Bone marrow (tissue), 2 donors: Measurements from ENCODE around the gene CCNY.

Experiments used
- DNase-seq, 2 donors: peaks; one replicate each; lab custom pipeline; 2025; lab: John Stamatoyannopoulos, UW

Gene CCNY

DNA sequence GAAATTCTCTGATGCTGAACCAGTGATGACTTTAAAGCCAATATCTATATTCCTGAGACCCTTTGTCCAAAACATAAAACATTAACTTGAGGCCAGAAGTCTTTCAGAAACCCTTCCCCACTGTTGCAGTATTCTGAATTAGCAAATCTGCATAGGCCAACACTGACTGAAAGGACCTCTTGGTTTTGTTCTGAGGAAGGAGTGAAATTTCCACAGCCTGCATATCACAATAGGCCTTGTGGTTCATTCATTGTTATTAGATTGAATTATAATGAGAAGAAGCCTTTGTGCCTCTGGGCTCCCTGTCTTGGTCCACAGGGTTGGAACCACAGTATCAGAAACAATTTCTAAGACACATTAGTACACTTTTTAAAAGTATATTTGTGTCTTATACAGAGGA lies 90.3 kb downstream of the CCNY start:
- DNase-seq, result no peak

DNA sequence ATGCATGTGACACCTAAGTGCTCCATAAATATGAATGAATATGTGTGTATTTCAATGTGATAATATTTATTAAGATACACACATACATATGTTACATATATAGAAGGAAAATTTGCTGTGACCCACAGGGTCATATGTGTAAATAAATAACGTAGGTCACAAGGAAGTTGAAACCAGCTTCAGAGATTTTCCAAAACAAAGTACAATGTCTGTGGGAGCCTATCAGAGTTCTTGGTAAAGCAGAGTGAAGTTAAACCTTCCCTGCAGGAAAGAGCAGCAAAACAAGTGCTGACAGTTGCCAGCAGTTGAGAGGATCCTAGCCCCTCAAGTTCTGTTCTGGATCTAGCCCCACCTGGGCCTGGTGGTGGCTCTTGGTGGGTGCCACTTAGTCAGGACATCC lies 91.2 kb downstream of the CCNY start:
- DNase-seq, result no peak

DNA sequence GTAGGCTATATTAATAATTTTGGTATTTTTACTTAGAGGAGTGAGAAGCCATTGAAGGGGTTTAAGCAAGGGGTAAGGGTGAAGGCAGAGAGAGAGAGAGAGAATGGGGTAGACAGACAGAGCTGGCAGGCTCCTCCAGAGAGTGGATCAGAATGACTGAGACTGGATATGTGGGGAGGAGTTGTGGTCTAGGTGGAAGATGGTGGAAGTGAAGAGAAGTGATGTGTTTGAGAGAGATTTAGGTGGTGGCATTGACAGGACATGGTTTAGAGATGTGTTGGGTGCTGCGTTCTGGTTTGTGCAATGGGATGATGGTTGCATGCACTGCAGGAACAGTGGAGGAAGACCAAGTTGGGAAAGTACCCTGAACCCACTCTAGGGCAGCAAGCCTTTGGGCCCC lies 92.2 kb downstream of the CCNY start:
- DNase-seq, result no peak

GRCh38 chr10:35432781-35433338 lies 96.6 kb downstream of the CCNY start:
- no peak for DNase-seq

DNA sequence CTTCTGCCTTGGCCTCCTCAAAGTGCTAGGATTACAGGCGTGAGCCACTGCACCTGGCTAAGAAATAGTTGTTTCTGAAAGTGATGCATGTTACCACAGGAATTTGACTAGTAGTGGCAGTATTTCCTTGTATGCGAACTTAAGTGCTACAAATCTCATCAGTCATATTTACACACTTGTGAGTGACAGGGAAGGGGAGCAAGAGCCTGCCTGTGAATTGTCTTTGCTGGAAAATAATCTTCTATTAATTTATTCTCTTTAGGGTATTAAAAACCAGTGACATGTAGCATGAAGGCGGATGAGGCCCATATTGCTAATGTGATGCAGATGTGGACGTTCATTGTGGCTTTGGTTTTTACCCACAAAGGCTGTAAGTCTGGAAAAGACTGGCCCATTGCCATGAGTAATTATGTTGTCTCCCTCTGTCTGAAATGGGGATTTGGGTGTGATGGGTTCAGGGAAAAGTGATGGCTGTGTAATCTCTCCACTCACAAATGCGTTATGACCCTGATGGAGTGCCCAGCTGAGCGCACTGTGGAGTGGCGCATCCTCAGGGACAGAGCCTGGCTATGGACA lies 97.6 kb downstream of the CCNY start:
- DNase-seq, result no peak

- no peak for DNase-seq
Measured at GRCh38 chr10:35434533-35434932, 98.2 kb downstream of the CCNY start.

DNA sequence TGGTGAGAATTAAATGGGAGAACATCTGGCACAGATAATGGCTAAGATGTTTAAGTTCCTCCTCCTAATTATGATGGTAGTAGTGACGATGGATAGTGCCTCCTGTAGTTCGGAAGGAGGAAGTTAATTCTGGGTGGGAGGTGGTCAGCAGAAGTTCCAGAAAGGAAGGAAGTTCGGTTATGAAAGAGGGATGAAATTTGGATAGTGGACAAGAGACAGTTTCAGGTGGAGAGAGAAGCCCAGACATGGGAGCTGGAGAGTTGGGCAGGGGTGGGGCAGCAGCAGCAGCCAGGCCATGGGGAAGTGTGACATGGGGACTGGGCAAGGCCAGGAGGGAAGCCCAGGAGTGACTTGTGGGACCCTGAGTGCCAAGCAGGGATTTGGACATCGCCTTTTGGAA lies 99.5 kb downstream of the CCNY start:
- no peak for DNase-seq

DNA sequence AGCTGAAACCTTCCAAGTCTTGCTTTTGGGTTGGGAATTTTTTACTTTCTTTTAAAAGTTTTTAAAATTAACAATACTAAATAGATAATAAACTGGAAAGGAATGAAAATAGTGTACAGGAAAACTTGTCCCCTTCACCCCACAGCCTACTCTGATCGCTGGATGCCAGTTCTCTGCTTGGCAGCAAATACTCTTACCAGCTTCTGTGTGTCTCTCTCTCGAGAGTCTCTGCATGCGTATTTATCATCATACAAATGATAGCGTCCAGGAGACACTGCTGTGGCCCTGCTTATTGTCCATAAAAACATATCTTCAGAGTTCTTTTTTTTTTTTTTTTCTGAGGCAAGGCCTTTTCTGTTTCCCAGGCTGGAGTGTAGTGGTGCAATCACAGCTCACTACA lies 101.5 kb downstream of the CCNY start:
- no peak for DNase-seq

DNA sequence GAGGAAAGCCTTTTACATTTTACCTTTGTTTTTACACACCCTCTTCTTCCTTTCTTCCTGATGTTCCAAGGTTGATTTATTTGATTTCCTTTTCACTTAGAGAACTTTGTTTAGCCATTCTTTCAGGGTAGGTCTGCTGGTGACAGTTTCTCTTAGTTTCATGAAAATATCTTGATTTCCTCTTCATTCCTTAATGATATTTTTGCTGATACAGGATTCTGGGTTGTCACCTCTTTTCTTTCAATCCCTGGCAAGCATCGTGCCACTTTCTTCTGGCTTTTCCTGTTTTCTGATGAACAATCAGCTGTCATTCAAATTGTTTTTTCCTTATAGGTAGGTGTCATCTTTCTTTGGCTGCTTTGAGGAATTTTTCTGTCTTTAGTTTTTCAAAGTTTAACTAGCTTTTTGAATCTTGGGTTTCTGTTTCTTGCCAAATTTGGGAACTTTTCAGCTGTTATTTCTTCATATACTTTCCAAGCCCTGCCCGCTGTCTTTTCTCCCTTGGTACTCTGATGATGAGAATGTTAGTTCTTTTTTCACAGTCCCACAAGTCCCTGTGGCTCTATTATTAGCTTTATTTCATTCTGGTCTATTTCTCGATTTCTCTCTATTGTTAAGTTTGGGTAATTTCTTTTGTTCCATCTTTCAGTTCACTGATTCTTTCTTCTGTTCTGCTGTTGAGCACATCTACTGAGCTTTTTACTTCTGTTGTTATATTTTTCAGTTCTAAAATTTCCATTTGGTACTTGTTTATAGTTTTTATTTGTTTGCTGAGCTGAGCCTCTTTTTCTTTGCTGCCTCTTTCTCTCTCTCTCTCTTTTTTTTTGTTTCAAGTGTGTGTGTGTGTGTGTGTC lies 102.6 kb downstream of the CCNY start:
- no peak for DNase-seq

- no peak for DNase-seq
Measured at GRCh38 chr10:35440016-35440415, 103.7 kb downstream of the CCNY start.

GRCh38 chr10:35442028-35442427 lies 105.7 kb downstream of the CCNY start:
- no peak for DNase-seq

DNA sequence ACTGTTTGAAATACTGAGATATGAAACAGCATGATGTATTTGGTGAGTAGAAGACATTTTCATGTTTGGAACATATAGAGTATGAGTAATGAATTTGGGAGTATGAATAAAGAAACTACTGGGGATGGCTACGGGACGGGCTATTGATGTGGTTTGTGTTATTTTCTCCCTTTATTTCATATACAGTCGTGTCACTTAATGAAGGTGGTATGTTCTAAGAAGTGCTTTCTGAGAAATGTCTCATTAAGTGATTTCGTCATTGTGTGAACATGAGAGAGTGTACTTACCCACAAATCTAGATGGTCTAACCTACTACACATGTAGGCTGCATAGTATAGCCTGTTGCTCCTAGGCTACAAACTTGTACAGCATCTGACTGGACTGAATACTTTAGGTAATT lies 106.3 kb downstream of the CCNY start:
- DNase-seq, result no peak

DNA sequence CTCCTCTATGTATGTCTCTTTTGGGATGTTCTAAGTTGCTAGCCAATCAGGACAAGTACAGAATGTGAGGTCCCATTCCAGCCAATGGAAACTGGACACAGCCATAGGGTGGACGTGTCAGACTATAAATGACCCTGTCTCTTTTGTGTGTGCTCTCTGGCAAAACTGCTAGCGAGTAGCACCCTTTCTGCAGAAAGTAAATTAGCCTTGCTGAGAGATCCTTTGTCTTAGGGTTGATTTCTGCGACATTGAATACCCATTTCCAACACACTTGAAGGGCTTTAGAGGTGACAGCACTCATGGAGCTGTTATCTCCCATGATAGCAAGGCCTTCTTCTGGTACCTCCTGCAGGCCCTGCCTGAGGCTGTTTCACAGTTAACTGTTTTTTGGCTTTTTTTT lies 107.5 kb downstream of the CCNY start:
- no peak for DNase-seq

DNA sequence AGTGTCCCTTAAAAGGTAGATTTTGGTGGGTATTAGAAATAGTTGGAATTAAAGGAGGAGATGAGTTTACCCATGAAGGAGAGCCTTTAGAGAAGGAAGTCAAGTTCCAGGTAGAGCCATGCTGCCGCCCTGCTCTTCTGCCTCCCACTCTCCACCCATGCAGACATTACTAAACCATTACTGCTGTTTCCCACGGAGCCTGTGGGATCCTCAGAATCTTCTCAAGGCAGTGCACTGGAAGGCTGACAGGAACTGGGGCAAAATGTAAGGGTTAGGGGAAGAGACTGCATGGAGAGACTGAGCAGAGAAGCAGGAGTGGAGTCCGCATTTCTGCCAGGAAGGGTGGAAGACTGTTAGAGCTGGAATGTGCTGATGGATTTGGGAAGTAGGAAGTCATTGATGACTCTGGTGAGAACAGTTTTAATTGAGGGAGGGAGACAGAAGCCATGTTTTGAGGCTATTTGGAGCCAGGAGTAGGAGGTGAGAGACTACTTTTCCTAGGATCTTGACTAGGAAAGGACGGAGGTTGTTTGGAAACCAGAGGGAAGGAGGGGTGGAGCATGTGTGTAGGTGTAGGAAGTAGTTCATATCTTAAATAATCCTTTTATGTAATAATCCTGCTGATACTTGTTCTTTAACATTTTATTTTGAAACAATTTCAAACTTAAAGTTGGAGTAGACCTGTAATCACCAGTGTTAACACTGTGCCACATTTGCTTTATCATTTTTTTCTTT lies 109.0 kb downstream of the CCNY start:
- no peak for DNase-seq

DNA sequence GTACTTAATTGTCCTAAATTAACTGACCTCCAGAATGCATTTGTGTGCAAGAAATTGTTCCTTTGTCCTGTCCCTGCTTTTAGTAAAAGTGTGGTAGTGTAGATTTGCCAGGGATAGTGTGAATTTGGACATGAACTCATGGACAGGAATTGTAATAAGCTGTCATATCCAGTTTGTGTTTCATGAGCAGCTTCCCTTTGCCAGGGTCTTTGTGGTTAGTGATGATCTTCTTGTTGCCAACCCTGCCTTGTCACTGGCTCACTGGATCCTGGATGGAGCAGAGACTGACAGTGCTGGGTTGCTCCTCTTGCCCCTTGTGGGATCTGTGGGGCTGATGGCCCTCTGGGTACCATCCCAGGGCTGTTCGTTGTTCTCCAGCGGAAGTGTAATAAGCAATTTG lies 110.1 kb downstream of the CCNY start:
- DNase-seq, result no peak

DNA sequence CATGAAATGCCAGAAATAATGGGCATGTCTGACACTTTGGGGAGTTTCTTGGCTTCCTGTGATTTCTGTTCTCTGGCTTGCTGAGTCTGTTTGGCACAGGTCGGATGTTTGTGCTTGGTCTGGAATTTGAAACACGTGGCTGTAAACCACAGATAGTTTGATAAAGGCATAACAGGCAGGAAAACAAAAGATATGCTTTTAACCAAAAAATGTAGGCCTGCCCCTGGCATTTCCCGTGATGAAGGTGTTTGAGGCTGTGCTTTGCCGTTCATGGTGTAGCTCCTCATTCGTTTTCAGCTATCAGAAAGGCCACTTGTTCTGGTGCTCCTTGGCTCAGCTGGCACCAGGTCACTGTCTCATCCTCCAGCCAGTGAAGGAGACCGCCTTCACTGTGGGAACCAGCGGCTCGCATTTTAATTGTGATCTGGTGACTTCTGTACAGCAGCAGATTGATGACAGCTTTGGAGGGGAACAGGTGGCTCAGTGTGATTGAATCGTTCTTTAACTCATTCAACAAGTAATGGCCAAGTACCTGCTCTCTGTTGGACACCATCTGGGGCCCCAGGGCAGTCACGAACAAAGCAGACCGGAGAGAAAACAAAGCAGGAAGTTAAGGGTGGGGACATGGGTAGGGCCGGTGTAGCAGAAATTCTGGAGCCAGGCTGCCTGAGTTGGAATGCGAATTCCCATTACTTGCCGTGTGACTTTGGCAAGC lies 111.5 kb downstream of the CCNY start:
- no peak for DNase-seq

GRCh38 chr10:35448687-35449662 lies 112.7 kb downstream of the CCNY start:
- DNase-seq, result no peak

DNA sequence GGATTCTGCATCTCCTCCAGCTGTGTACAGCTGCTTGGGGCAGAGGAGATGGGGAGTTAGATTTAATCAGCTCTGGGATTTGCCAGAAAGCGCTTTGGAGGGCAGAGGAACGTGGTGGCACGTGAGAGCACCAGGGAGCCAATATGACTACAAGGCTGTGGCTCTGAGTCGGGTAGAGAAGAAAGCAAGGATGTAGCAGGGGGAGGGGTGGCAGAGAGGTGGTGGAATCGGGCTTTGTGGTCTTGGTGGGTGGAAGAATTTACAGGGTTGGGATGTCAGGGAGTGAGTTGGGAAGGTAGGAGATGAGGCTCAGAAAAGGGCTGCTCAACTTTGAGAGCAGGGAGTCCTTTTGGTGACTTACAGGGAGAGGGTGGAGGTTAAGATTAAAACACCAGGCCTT lies 113.6 kb downstream of the CCNY start:
- no peak for DNase-seq

- DNase-seq, result peak in 1 of 2 donors; percentile 42
Measured at GRCh38 chr10:35451151-35452016, 115.1 kb downstream of the CCNY start.

GRCh38 chr10:35452171-35452570 lies 115.9 kb downstream of the CCNY start:
- DNase-seq, result no peak
